Neural crest cell (in vitro differentiated cells): ENCODE results near the gene JPH4. TPM values are rescaled to one million over a fixed set of nuclear protein-coding genes. Genes with fewer than 3 reads are reported as not detected.

Source experiments
- DNase-seq: peaks from one replicate; pipeline ENCODE4 v3.0.0; 2021; ENCODE audit warnings: low read depth, mixed read lengths, low spot score
- H3K27ac Mint-ChIP-seq: one replicate; pipeline ENCODE4 v1.8.0; 2021; ENCODE audit warnings: mild to moderate bottlenecking, mixed read lengths; ENCODE audit not compliant: unreplicated experiment
- H3K27me3 Mint-ChIP-seq: 2 replicates; pipeline ENCODE4 v1.8.0; 2021; ENCODE audit warnings: low read depth, mild to moderate bottlenecking, mixed read lengths
- H3K36me3 Mint-ChIP-seq: 2 replicates; pipeline ENCODE4 v1.8.0; 2021; ENCODE audit warnings: low read depth, mild to moderate bottlenecking, mixed read lengths
- H3K4me1 Mint-ChIP-seq: 2 replicates; pipeline ENCODE4 v1.8.0; 2021; ENCODE audit warnings: mixed read lengths
- H3K4me3 Mint-ChIP-seq: one replicate; pipeline ENCODE4 v1.8.0; 2021; ENCODE audit warnings: mild to moderate bottlenecking, mixed read lengths
- H3K9me3 Mint-ChIP-seq: 2 replicates; pipeline ENCODE4 v1.8.0; 2021; ENCODE audit warnings: mixed read lengths
- CTCF ChIP-seq: fragments of 200-600 bp; sonication (generic); conservative IDR thresholded peaks from 2 replicates; pipeline ENCODE4 v1.5.0; 2021; ENCODE audit warnings: antibody characterized with exemption, mild to moderate bottlenecking
- total RNA-seq: library from RNA; stranded (reverse); gene quantifications from 2 replicates; pipeline ENCODE4 v1.2.1, GENCODE V29; 2021

JPH4 gene
- total RNA-seq, 1 donor from 2014 or later: 1.4 TPM

GRCh38 chr14:23617539-23617938 lies 38.9 kb upstream of the JPH4 start:
- Mint-ChIP-seq H3K9me3 (peaks cover 3% of the 10 kb centered on the region), H3K36me3 (no peaks in the 10 kb centered on the region), H3K27me3 (peaks cover 77% of the 10 kb centered on the region), H3K27ac (no peak overlapping the region), H3K4me1 (no peaks in the 10 kb centered on the region), H3K4me3 (no peak overlapping the region)
- no peak for TF ChIP-seq CTCF
- no peak for DNase-seq

- no peak overlapping the region for H3K4me3 Mint-ChIP-seq
- H3K4me1 Mint-ChIP-seq: no peaks in the 10 kb centered on the region
- no peak overlapping the region for H3K27ac Mint-ChIP-seq
- no peak for DNase-seq
- no peaks in the 10 kb centered on the region for H3K36me3 Mint-ChIP-seq
- TF ChIP-seq CTCF: no peak
- peaks cover 81% of the 10 kb centered on the region for H3K27me3 Mint-ChIP-seq
- no peaks in the 10 kb centered on the region for H3K9me3 Mint-ChIP-seq
Observed at GRCh38 chr14:23615856-23616255, 37.3 kb upstream of the JPH4 start.

GRCh38 chr14:23614395-23614828 lies 35.8 kb upstream of the JPH4 start:
- DNase-seq: no peak
- H3K4me3 Mint-ChIP-seq: no peak overlapping the region
- peaks cover 80% of the 10 kb centered on the region for H3K27me3 Mint-ChIP-seq
- TF ChIP-seq CTCF: no peak
- H3K9me3 Mint-ChIP-seq: no peaks in the 10 kb centered on the region
- no peak overlapping the region for H3K27ac Mint-ChIP-seq
- no peaks in the 10 kb centered on the region for H3K36me3 Mint-ChIP-seq
- H3K4me1 Mint-ChIP-seq: no peaks in the 10 kb centered on the region

- Mint-ChIP-seq H3K36me3 (no peaks in the 10 kb centered on the region), H3K4me1 (no peaks in the 10 kb centered on the region), H3K4me3 (no peak overlapping the region), H3K27me3 (peaks cover 80% of the 10 kb centered on the region), H3K27ac (no peak overlapping the region), H3K9me3 (no peaks in the 10 kb centered on the region)
- no peak for DNase-seq
- no peak for TF ChIP-seq CTCF
Observed at GRCh38 chr14:23613242-23614070, 34.9 kb upstream of the JPH4 start.

GRCh38 chr14:23612802-23613201 lies 34.2 kb upstream of the JPH4 start:
- peaks cover 76% of the 10 kb centered on the region for H3K27me3 Mint-ChIP-seq

More at GRCh38 chr14:23612802-23613201, 34.2 kb upstream of the JPH4 start:
- H3K4me3 Mint-ChIP-seq: no peak overlapping the region
- TF ChIP-seq CTCF: no peak
- H3K4me1 Mint-ChIP-seq: no peaks in the 10 kb centered on the region
- H3K27ac Mint-ChIP-seq: no peak overlapping the region
- H3K36me3 Mint-ChIP-seq: no peaks in the 10 kb centered on the region
- no peaks in the 10 kb centered on the region for H3K9me3 Mint-ChIP-seq
- DNase-seq: no peak
